Measurements from ENCODE around the gene SDF4. TPM values are rescaled to one million over a fixed set of nuclear protein-coding genes. Genes with fewer than 3 reads are reported as not detected.

The SDF4 gene
- total and polyA plus RNA-seq, 11 donors: 102 to 212 (median 120) TPM

- Histone ChIP-seq H3K36me3 (no peaks in the 10 kb centered on the region), H3K9me3 (no peaks in the 10 kb centered on the region), H3K27me3 (peaks cover 8 to 56% (median 22%) of the 10 kb centered on the region in 9 donors), H3K4me3 (peak overlapping the region in 10 of 12 donors; percentile 11 to 49 (median 32)), H3K27ac (no peak overlapping the region), H3K4me1 (peaks cover 0 to 38% (median 18%) of the 10 kb centered on the region in 12 donors)
- DNase-seq (peak in 4 of 5 donors; percentile 6 to 60 (median 22)), ATAC-seq (no peak)
- intact Hi-C loops (cut with DNase I): no loop called here
- WGBS, 4 donors: 13 to 27% (median 23%) methylated on average over 21 to 31 of the region's 31 CpGs
- TF ChIP-seq POLR2A (IDR thresholded peaks at IDR 0.05) (no peak), CTCF (IDR thresholded peaks at IDR 0.05) (no peak)
Observed at GRCh38 chr1:1205769-1206375, 25.9 kb downstream of the SDF4 start.

GRCh38 chr1:1204998-1205768, 26.6 kb downstream of the SDF4 start:
- WGBS, 4 donors: 85 to 91% (median 88%) methylated on average over 15 to 19 of the region's 19 CpGs

GRCh38 chr1:1204425-1204920, 27.3 kb downstream of the SDF4 start:
- no peak overlapping the region for H3K4me3 ChIP-seq
- no peak for TF ChIP-seq POLR2A (IDR thresholded peaks at IDR 0.05)
- TF ChIP-seq CTCF (IDR thresholded peaks at IDR 0.05): no peak
- no peaks in the 10 kb centered on the region for H3K9me3 ChIP-seq
- 85 to 91% (median 88%) methylated on average over 5 to 8 of the region's 8 CpGs for WGBS, 4 donors
- H3K27ac ChIP-seq: no peak overlapping the region
- DNase-seq (peak in 3 of 5 donors; percentile 4 to 50 (median 8)), ATAC-seq (no peak)
- no peaks in the 10 kb centered on the region for H3K36me3 ChIP-seq
- H3K27me3 ChIP-seq: peaks cover 8 to 64% (median 23%) of the 10 kb centered on the region in 9 donors
- peaks cover 0 to 47% (median 20%) of the 10 kb centered on the region in 12 donors for H3K4me1 ChIP-seq
- intact Hi-C loops (cut with DNase I): loop anchor here in 1 of 10 donors (5.0 kb wide), 1 partner anchor 42 kb away; no protein-coding TSS in a partner anchor

More at GRCh38 chr1:1204998-1205768, 26.6 kb downstream of the SDF4 start:
- no peak for TF ChIP-seq CTCF (IDR thresholded peaks at IDR 0.05)
- TF ChIP-seq POLR2A (IDR thresholded peaks at IDR 0.05): no peak
- peaks cover 8 to 63% (median 23%) of the 10 kb centered on the region in 9 donors for H3K27me3 ChIP-seq
- no peaks in the 10 kb centered on the region for H3K36me3 ChIP-seq
- H3K9me3 ChIP-seq: no peaks in the 10 kb centered on the region
- peak overlapping the region in 1 of 12 donors; percentile 49 for H3K4me3 ChIP-seq
- peak in 4 of 5 donors; percentile 6 to 49 (median 16) for DNase-seq
- H3K27ac ChIP-seq: no peak overlapping the region
- intact Hi-C loops (cut with DNase I): loop anchor here in 1 of 10 donors (5.0 kb wide), 1 partner anchor 43 kb away; no protein-coding TSS in a partner anchor
- ATAC-seq: no peak
- peaks cover 0 to 45% (median 20%) of the 10 kb centered on the region in 12 donors for H3K4me1 ChIP-seq

Measured in heart left ventricle (tissue), 16 donors.